Natural killer cell (primary cell): ENCODE results near the gene TRAF3IP1. TPM values are rescaled to one million over a fixed set of nuclear protein-coding genes. Genes with fewer than 3 reads are reported as not detected.
A peak's percentile ranks its signal among the peaks of the same experiment; 100 is the strongest.

Experiments
- ATAC-seq, 3 donors: fragments of 150-1000 bp in 2 of 3; fragments of 200-7000 bp in 1 of 3; cut with Tn5 transposase; 1 replicate in 1 of 3; 2 replicates in 2 of 3; pipeline ENCODE4 v1.10.0; 2021; ENCODE audit warnings: mild to moderate bottlenecking in 2 of 3, moderate library complexity in 2 of 3
- DNase-seq, 2 donors: peaks; one replicate each; pipeline versions ENCODE4 v3.0.0 to v3.0.0-alpha.2; 2013 to 2021; ENCODE audit warnings: mixed read lengths in 1 of 2
- H3K27ac ChIP-seq: one replicate; pipeline ENCODE4 v1.5.1; 2013; ENCODE audit warnings: mild to moderate bottlenecking, low read length
- H3K27me3 ChIP-seq: one replicate; pipeline ENCODE4 v1.6.1; 2013; ENCODE audit warnings: low read length; ENCODE audit not compliant: control insufficient read depth, insufficient read depth
- H3K36me3 ChIP-seq: one replicate; pipeline ENCODE4 v1.6.1; 2013; ENCODE audit warnings: low read length; ENCODE audit not compliant: control insufficient read depth, insufficient read depth
- H3K4me1 ChIP-seq: one replicate; pipeline ENCODE4 v1.6.1; 2013; ENCODE audit warnings: low read length; ENCODE audit not compliant: control insufficient read depth, insufficient read depth
- H3K4me3 ChIP-seq: one replicate; pipeline ENCODE4 v1.5.1; 2013; ENCODE audit warnings: low read length
- H3K9me3 ChIP-seq: one replicate; pipeline ENCODE4 v1.6.1; 2013; ENCODE audit warnings: low read length; ENCODE audit not compliant: control insufficient read depth, insufficient read depth
- H3K27ac Mint-ChIP-seq, 2 donors: one replicate each; pipeline ENCODE4 v1.8.0; 2022; ENCODE audit warnings: mild to moderate bottlenecking in 2 of 2, mixed read lengths in 2 of 2, moderate library complexity in 1 of 2
- H3K27me3 Mint-ChIP-seq, 2 donors: one replicate each; pipeline ENCODE4 v1.8.0; 2022; ENCODE audit warnings: low read depth in 2 of 2, mixed read lengths in 2 of 2
- H3K36me3 Mint-ChIP-seq: one replicate; pipeline ENCODE4 v1.8.0; 2022; ENCODE audit warnings: mixed read lengths
- H3K4me1 Mint-ChIP-seq, 2 donors: one replicate each; pipeline ENCODE4 v1.8.0; 2022; ENCODE audit warnings: mixed read lengths in 2 of 2
- H3K4me3 Mint-ChIP-seq: one replicate; pipeline ENCODE4 v1.8.0; 2022; ENCODE audit warnings: mild to moderate bottlenecking, moderate library complexity, mixed read lengths
- H3K9me3 Mint-ChIP-seq, 2 donors: one replicate each; pipeline ENCODE4 v1.8.0; 2022; ENCODE audit warnings: mixed read lengths in 2 of 2
- WGBS: methylation state at CpG from one replicate; pipeline ENCODE4 v1.1.7; 2013; ENCODE audit warnings: missing lambda C conversion rate; ENCODE audit not compliant: insufficient coverage; 5-methylcytosine and 5-hydroxymethylcytosine counted together
- intact Hi-C: fragments of 100-400 bp; cut with micrococcal nuclease; formaldehyde crosslinking; loops from one replicate; pipeline ENCODE4 v1.14.2; 2022
- total RNA-seq, 4 donors: library from RNA; stranded (reverse); fragments of 120-200 nt in 1 of 4; gene quantifications; one replicate each; pipeline versions ENCODE4 v1.2.3 to v1.2.4, GENCODE V29; 2013 to 2022
- TF ChIP-seq, protein P1 (sequence below): fragments of 200-600 bp; IDR thresholded peaks from one replicate; pipeline ENCODE4 v1.8.0; 2022; ENCODE audit warnings: antibody characterized with exemption

TRAF3IP1 gene
- total RNA-seq, 3 donors from 2014 or later (not counting 1 experiment from before 2014, with no cell fraction given): 9.7 to 11.9 (median 11.3) TPM

DNA sequence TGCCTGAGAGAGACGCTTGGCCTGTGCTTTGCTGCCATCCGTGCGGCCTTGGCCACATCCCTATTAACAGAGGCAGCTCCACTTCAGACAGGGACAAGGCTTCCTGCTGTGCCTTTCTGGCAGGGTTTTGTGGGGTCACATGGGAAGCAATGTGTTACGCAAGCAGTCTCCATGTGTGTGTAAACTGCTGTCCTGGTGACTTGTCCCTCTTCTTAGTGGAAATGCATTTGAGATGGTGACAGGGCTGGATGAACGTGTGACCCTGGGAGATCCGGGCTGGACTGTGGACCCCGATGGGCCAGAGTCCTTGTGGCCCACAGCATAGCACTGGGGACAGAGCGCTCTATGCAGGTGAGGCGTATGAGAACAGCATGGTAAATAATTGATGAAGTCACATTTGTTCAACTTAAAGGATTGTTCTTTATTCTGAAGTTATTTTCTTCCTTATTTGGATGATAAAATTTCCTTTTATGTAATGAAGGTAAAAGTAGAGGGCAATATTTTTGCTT, 129.6 kb downstream of the TRAF3IP1 start:
- Histone ChIP-seq H3K4me3 (no peak overlapping the region), H3K4me1 (no peaks in the 10 kb centered on the region), H3K36me3 (peaks cover 67% of the 10 kb centered on the region), H3K27me3 (no peaks in the 10 kb centered on the region), H3K27ac (no peak overlapping the region), H3K9me3 (no peaks in the 10 kb centered on the region)
- peak overlapping the region; percentile 30 to 58 for H3K27ac Mint-ChIP-seq
- WGBS: 94% methylated on average over 9 of the region's 9 CpGs
- intact Hi-C loops: no loop called here
- H3K4me3 Mint-ChIP-seq: no peak overlapping the region
- TF ChIP-seq, protein P1, sequence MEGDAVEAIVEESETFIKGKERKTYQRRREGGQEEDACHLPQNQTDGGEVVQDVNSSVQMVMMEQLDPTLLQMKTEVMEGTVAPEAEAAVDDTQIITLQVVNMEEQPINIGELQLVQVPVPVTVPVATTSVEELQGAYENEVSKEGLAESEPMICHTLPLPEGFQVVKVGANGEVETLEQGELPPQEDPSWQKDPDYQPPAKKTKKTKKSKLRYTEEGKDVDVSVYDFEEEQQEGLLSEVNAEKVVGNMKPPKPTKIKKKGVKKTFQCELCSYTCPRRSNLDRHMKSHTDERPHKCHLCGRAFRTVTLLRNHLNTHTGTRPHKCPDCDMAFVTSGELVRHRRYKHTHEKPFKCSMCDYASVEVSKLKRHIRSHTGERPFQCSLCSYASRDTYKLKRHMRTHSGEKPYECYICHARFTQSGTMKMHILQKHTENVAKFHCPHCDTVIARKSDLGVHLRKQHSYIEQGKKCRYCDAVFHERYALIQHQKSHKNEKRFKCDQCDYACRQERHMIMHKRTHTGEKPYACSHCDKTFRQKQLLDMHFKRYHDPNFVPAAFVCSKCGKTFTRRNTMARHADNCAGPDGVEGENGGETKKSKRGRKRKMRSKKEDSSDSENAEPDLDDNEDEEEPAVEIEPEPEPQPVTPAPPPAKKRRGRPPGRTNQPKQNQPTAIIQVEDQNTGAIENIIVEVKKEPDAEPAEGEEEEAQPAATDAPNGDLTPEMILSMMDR: no peak
- DNase-seq: no peak
- H3K27me3 Mint-ChIP-seq: no peaks in the 10 kb centered on the region
- H3K4me1 Mint-ChIP-seq: peaks cover 21 to 29% of the 10 kb centered on the region in 2 donors
- peaks cover 26% of the 10 kb centered on the region for H3K36me3 Mint-ChIP-seq
- no peaks in the 10 kb centered on the region for H3K9me3 Mint-ChIP-seq
- no peak for ATAC-seq

DNA sequence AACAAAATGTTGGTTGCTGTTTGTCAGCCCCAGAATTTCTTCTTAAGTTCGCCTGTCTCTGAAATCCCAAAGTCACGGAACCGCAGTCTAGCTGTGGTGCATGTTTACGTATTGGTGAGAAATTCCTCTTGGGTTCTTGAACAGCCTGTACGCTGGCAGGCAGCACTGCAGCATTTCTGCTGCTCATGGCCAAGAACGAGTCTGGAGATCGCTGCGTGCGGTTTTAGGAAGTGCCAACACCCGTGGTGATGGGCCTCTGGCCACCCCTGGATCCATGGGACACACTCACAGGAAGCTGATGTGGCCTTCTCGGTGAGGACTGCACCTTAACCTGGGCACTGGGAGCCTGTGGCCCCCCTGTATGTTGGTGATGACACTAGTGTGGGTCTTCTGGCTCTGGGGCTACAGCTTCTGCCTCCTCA, 130.1 kb downstream of the TRAF3IP1 start:
- no peaks in the 10 kb centered on the region for H3K9me3 ChIP-seq
- 94% methylated on average over 11 of the region's 11 CpGs for WGBS
- ATAC-seq: no peak
- Mint-ChIP-seq H3K9me3 (no peaks in the 10 kb centered on the region), H3K27ac (peak overlapping the region; percentile 30 to 58), H3K27me3 (no peaks in the 10 kb centered on the region), H3K4me1 (peaks cover 21 to 29% of the 10 kb centered on the region in 2 donors), H3K36me3 (peaks cover 21% of the 10 kb centered on the region), H3K4me3 (no peak overlapping the region)
- no peaks in the 10 kb centered on the region for H3K27me3 ChIP-seq
- no peaks in the 10 kb centered on the region for H3K4me1 ChIP-seq
- peaks cover 63% of the 10 kb centered on the region for H3K36me3 ChIP-seq
- no peak for DNase-seq
- intact Hi-C loops: no loop called here
- no peak overlapping the region for H3K4me3 ChIP-seq
- H3K27ac ChIP-seq: no peak overlapping the region
- TF ChIP-seq, protein P1: no peak

Other genes with a start within 250 kb of the TRAF3IP1 start
- gene ESPNL, start 220.2 kb upstream of the TRAF3IP1 start, total RNA-seq: not detected
- gene KLHL30, start 181.8 kb upstream of the TRAF3IP1 start, total RNA-seq: not detected
- gene ERFE, start 161.5 kb upstream of the TRAF3IP1 start, total RNA-seq: 1 to 10 TPM in 2 of 3 donors, under 1 TPM in 1; 0.33 to 4.8 (median 4.3) TPM
- 100 to 1,000 TPM; 146 to 200 (median 183) TPM for gene ILKAP, start 116.8 kb upstream of the TRAF3IP1 start, total RNA-seq
- 10 to 100 TPM; 11.3 to 15.4 (median 13.5) TPM for gene HES6, start 80.5 kb upstream of the TRAF3IP1 start, total RNA-seq
- gene PER2, start 31.9 kb upstream of the TRAF3IP1 start, total RNA-seq: 10 to 100 TPM; 26.3 to 32.9 (median 32.6) TPM
- 10 to 100 TPM; 38.3 to 47.5 (median 38.9) TPM for gene ASB1, start 106.4 kb downstream of the TRAF3IP1 start, total RNA-seq